HEK293 (cell line): ENCODE measurements around the gene STUM.

Experiments
- OVOL3 ChIP-seq: fragments of 450-650 bp; formaldehyde crosslinking; IDR thresholded peaks from 2 replicates; pipeline ENCODE4 v1.5.1; 2016; ENCODE audit warnings: missing biosample characterization, missing genetic modification characterization
- SALL2 ChIP-seq: fragments of 450-650 bp; formaldehyde crosslinking; IDR thresholded peaks from 2 replicates; pipeline ENCODE4 v1.5.0; 2017; ENCODE audit warnings: missing biosample characterization, mild to moderate bottlenecking, missing genetic modification characterization, borderline replicate concordance
- SETDB1 ChIP-seq: IDR thresholded peaks from one replicate; pipeline ENCODE4 v1.6.1; 2017; ENCODE audit warnings: mild to moderate bottlenecking, low read length, moderate library complexity, mixed read lengths; ENCODE audit not compliant: insufficient read length
- ZNF433 ChIP-seq: fragments of 450-650 bp; formaldehyde crosslinking; IDR thresholded peaks from 2 replicates; pipeline ENCODE4 v1.5.1; 2016; ENCODE audit warnings: missing biosample characterization, missing genetic modification characterization, low read depth
- ZNF623 ChIP-seq: fragments of 450-650 bp; formaldehyde crosslinking; IDR thresholded peaks from 2 replicates; pipeline ENCODE4 v1.5.1; 2016; ENCODE audit warnings: missing biosample characterization, missing genetic modification characterization
- TF ChIP-seq, protein P1 (sequence below): fragments of 450-650 bp; formaldehyde crosslinking; IDR thresholded peaks from 2 replicates; pipeline ENCODE4 v1.5.1; 2016; ENCODE audit warnings: missing biosample characterization, missing genetic modification characterization
- TF ChIP-seq, protein P2 (sequence below): fragments of 450-650 bp; formaldehyde crosslinking; IDR thresholded peaks from 2 replicates; pipeline ENCODE4 v1.5.1; 2016; ENCODE audit warnings: missing biosample characterization, missing genetic modification characterization, low read depth

GRCh38 chr1:226546926-226547325 lies 1.6 kb upstream of the STUM start:
- TF ChIP-seq, protein P1, sequence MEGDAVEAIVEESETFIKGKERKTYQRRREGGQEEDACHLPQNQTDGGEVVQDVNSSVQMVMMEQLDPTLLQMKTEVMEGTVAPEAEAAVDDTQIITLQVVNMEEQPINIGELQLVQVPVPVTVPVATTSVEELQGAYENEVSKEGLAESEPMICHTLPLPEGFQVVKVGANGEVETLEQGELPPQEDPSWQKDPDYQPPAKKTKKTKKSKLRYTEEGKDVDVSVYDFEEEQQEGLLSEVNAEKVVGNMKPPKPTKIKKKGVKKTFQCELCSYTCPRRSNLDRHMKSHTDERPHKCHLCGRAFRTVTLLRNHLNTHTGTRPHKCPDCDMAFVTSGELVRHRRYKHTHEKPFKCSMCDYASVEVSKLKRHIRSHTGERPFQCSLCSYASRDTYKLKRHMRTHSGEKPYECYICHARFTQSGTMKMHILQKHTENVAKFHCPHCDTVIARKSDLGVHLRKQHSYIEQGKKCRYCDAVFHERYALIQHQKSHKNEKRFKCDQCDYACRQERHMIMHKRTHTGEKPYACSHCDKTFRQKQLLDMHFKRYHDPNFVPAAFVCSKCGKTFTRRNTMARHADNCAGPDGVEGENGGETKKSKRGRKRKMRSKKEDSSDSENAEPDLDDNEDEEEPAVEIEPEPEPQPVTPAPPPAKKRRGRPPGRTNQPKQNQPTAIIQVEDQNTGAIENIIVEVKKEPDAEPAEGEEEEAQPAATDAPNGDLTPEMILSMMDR (tag by site-specific recombination) = no peak
- TF ChIP-seq OVOL3 = no peak
- no peak for TF ChIP-seq SETDB1
- no peak for TF ChIP-seq ZNF433 (tag by site-specific recombination)
- no peak for TF ChIP-seq ZNF623 (tag by site-specific recombination)
- TF ChIP-seq, protein P2, sequence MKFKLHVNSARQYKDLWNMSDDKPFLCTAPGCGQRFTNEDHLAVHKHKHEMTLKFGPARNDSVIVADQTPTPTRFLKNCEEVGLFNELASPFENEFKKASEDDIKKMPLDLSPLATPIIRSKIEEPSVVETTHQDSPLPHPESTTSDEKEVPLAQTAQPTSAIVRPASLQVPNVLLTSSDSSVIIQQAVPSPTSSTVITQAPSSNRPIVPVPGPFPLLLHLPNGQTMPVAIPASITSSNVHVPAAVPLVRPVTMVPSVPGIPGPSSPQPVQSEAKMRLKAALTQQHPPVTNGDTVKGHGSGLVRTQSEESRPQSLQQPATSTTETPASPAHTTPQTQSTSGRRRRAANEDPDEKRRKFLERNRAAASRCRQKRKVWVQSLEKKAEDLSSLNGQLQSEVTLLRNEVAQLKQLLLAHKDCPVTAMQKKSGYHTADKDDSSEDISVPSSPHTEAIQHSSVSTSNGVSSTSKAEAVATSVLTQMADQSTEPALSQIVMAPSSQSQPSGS (tag by site-specific recombination) = no peak
- no peak for TF ChIP-seq SALL2 (tag by site-specific recombination)
